Activated CD8-positive, alpha-beta T cell treated with anti-CD3 and anti-CD28 coated beads for 36 hours (primary cell): ENCODE data around the gene EPB41L5. TPM values are rescaled to one million over a fixed set of nuclear protein-coding genes. Genes with fewer than 3 reads are reported as not detected.

Source experiments
- ATAC-seq: fragments of 200-7000 bp; cut with Tn5 transposase; one replicate; pipeline ENCODE4 v1.10.0; 2021; ENCODE audit warnings: mild to moderate bottlenecking, moderate library complexity
- CTCF ChIA-PET: fragments of 350-600 bp; sonication (Branson Sonifier 250); formaldehyde crosslinking; loops from one replicate; lab custom pipeline; 2021; ENCODE audit warnings: antibody characterized with exemption; lab: Charles Lee
- POLR2A ChIA-PET: fragments of 350-600 bp; sonication (Branson Sonifier 250); formaldehyde crosslinking; loops from one replicate; lab custom pipeline; 2021; ENCODE audit warnings: antibody characterized with exemption; lab: Charles Lee
- DNase-seq: peaks from one replicate; pipeline ENCODE4 v3.0.0-alpha.2; 2020
- H3K27ac Mint-ChIP-seq: one replicate; pipeline ENCODE4 v1.8.0; 2021; ENCODE audit warnings: mild to moderate bottlenecking, mixed read lengths
- H3K27me3 Mint-ChIP-seq: one replicate; pipeline ENCODE4 v1.8.0; 2021; ENCODE audit warnings: mixed read lengths
- H3K36me3 Mint-ChIP-seq: one replicate; pipeline ENCODE4 v1.8.0; 2021; ENCODE audit warnings: low read depth, mixed read lengths
- H3K4me1 Mint-ChIP-seq: one replicate; pipeline ENCODE4 v1.8.0; 2021; ENCODE audit warnings: low read depth, mixed read lengths
- H3K4me3 Mint-ChIP-seq: one replicate; pipeline ENCODE4 v1.8.0; 2021; ENCODE audit warnings: mild to moderate bottlenecking, moderate library complexity, mixed read lengths
- H3K9me3 Mint-ChIP-seq: one replicate; pipeline ENCODE4 v1.8.0; 2021; ENCODE audit warnings: mixed read lengths
- intact Hi-C: fragments of 100-400 bp; cut with micrococcal nuclease; formaldehyde crosslinking; loops from one replicate; pipeline ENCODE4 v1.10.0; 2022
- total RNA-seq, 2 experiments: library from RNA; stranded (reverse); gene quantifications; one replicate each; pipeline ENCODE4 v1.2.3, GENCODE V29; 2021
- TF ChIP-seq, protein P1 (sequence below): fragments of 200-600 bp; IDR thresholded peaks from one replicate; pipeline ENCODE4 v1.8.0; 2022; ENCODE audit warnings: antibody characterized with exemption, mild to moderate bottlenecking

EPB41L5 gene
- total RNA-seq, 2 experiments from 2014 or later = 3.9 TPM

DNA sequence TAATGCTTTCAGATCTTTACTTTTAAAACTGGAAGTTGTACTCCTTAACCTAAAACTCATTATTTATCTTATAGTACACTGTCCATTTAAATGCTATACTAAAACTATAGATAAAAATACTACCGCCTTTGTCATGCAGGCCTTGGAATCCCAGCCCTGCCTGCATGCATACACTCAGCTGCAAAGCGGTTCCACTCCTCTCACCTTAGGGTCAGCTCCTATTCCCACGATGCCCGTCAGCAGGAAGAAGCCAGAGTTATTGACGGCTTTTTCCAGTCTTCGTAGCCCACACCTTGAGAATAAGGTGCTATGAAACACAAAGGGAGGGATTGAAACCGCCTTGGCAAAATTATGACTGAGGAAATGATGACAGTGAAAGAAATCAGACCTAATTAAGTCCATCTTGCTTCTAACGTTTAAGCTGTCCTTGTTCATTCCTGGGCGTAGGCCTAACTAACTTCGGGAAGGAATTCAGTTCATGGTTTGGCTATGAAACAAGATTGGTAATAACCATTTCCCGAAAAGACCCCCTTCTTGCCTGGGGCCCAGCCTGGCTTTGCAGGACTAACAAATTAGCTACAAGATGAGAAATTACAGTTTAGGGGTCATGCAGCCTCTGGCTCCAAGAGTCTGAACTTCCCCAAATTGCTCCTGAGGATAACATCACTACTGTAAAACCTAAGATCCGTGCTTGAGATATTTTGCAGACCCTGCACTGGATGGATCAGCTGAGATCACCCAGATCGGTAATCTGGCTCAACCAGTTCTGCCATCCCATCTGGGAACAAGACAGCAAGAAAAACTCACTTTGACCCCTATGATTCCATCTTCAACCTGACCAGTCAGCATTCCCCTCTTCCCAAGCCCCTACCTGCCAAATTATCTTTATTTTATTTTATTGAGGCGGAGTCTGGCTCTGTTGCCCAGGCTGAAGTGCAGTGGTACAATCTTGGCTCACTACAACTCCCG lies 17.1 kb downstream of the EPB41L5 start:
- peaks cover 7% of the 10 kb centered on the region for H3K36me3 Mint-ChIP-seq
- ChIA-PET CTCF (interaction anchor here (1.1 kb wide), 1 partner anchor 79 kb away, joined by 3 read pairs; no protein-coding TSS in a partner anchor), POLR2A (interaction anchor here (0.7 kb wide), 1 partner anchor 144 kb away, joined by 3 read pairs; no protein-coding TSS in a partner anchor)
- DNase-seq (no peak), ATAC-seq (no peak)
- H3K9me3 Mint-ChIP-seq = peaks cover 4% of the 10 kb centered on the region
- intact Hi-C loops = no loop called here
- H3K4me3 Mint-ChIP-seq = no peak overlapping the region
- H3K27me3 Mint-ChIP-seq = no peaks in the 10 kb centered on the region
- TF ChIP-seq, protein P1, sequence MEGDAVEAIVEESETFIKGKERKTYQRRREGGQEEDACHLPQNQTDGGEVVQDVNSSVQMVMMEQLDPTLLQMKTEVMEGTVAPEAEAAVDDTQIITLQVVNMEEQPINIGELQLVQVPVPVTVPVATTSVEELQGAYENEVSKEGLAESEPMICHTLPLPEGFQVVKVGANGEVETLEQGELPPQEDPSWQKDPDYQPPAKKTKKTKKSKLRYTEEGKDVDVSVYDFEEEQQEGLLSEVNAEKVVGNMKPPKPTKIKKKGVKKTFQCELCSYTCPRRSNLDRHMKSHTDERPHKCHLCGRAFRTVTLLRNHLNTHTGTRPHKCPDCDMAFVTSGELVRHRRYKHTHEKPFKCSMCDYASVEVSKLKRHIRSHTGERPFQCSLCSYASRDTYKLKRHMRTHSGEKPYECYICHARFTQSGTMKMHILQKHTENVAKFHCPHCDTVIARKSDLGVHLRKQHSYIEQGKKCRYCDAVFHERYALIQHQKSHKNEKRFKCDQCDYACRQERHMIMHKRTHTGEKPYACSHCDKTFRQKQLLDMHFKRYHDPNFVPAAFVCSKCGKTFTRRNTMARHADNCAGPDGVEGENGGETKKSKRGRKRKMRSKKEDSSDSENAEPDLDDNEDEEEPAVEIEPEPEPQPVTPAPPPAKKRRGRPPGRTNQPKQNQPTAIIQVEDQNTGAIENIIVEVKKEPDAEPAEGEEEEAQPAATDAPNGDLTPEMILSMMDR = no peak
- H3K4me1 Mint-ChIP-seq = peaks cover 6% of the 10 kb centered on the region
- no peak overlapping the region for H3K27ac Mint-ChIP-seq

DNA sequence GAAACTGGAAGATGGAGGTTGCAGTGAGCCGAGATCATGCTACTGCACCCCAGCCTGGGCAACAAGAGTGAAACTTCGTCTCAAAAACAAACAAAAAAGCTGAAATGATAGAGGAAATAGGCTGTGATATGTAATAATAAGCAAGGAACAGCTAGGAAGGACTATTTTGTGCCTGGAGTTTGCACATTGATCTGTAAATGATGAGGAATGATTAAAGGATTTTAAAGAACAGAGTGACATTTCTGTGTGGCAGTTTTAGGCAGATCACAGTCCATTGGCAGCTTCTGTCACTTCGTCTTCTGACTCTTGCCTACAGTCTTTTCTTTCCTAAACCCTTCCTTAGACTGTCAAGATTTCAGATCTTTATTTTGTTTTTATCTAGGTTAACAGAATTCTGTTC lies 19.4 kb downstream of the EPB41L5 start:
- peaks cover 6% of the 10 kb centered on the region for H3K4me1 Mint-ChIP-seq
- no peak overlapping the region for H3K27ac Mint-ChIP-seq
- H3K27me3 Mint-ChIP-seq = no peaks in the 10 kb centered on the region
- CTCF ChIA-PET = interaction anchor here (1.0 kb wide), 1 partner anchor 143 kb away, joined by 3 read pairs; no protein-coding TSS in a partner anchor
- no peak overlapping the region for H3K4me3 Mint-ChIP-seq
- intact Hi-C loops = no loop called here
- H3K9me3 Mint-ChIP-seq = no peaks in the 10 kb centered on the region
- ATAC-seq (no peak), DNase-seq (no peak)
- no peaks in the 10 kb centered on the region for H3K36me3 Mint-ChIP-seq
- TF ChIP-seq, protein P1 = no peak
- POLR2A ChIA-PET = no interaction called here

DNA sequence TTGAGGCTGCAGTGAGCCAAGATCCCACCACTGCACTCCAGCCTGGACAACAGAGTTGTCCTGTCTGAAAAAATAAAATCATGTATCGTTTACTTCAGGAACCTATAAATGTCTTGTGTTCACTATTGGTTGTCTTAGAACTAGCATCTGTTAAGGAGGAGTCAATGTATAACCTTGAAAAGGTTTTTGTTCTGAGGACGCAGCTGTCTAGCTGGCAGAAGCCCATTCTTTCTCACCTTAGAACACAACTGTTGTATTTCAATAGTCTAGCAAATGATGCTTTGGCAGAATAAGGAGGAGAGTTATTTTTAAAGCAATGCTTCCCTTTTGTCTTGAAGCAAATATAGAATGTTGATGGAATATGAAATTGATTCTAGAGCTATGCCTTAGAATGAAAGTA lies 21.1 kb downstream of the EPB41L5 start:
- TF ChIP-seq, protein P1 = no peak
- H3K4me3 Mint-ChIP-seq = no peak overlapping the region
- H3K27me3 Mint-ChIP-seq = no peaks in the 10 kb centered on the region
- POLR2A ChIA-PET = no interaction called here
- no peak for ATAC-seq
- H3K27ac Mint-ChIP-seq = no peak overlapping the region
- H3K9me3 Mint-ChIP-seq = no peaks in the 10 kb centered on the region
- peaks cover 11% of the 10 kb centered on the region for H3K4me1 Mint-ChIP-seq
- no peaks in the 10 kb centered on the region for H3K36me3 Mint-ChIP-seq
- intact Hi-C loops = no loop called here
- no peak for DNase-seq
- CTCF ChIA-PET = no interaction called here

DNA sequence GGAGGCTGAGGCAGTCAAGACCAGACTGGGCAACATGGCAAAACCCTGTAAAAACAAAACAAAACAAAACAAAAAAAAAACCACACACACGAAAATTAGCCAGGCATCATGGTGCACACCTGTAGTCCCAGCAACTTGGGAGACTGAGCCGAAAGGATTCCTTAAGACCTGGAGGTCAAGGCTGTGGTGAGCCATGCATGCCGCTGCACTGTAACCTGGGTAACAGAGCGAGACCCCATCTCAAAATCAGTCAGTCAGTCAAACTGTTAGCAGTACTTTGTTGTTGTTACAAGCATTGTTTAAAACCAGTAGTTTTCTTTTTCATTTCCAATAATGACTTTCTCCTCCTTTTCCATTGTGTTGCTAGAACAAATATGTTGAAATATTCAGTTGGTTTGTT lies 21.7 kb downstream of the EPB41L5 start:
- ChIA-PET POLR2A (no interaction called here), CTCF (no interaction called here)
- no peak overlapping the region for H3K4me3 Mint-ChIP-seq
- H3K4me1 Mint-ChIP-seq = peaks cover 11% of the 10 kb centered on the region
- intact Hi-C loops = no loop called here
- H3K36me3 Mint-ChIP-seq = no peaks in the 10 kb centered on the region
- H3K27ac Mint-ChIP-seq = no peak overlapping the region
- no peaks in the 10 kb centered on the region for H3K9me3 Mint-ChIP-seq
- H3K27me3 Mint-ChIP-seq = no peaks in the 10 kb centered on the region
- no peak for DNase-seq
- no peak for ATAC-seq
- TF ChIP-seq, protein P1 = no peak

DNA sequence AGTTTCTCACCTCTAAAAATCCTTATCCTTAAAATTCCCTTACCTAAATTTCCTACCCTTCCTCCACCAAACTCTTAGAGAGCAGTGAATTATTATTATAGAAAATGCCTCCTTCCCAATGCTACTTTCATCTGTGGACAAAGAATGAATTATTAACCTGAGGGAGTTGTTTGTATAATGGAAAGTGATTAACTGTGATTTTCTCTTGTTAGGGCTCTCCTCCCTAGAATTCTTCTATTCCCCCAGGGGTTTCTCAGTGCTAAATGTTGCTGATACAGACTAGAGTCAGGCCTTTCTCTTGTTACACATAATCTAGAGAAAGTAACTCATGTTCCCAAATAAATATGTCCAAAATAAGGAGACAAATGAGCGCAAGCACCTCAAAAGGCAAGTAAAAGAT lies 23.3 kb downstream of the EPB41L5 start:
- DNase-seq = no peak
- ATAC-seq = no peak
- POLR2A ChIA-PET = no interaction called here
- Mint-ChIP-seq H3K4me3 (no peak overlapping the region), H3K4me1 (peaks cover 9% of the 10 kb centered on the region), H3K27ac (no peak overlapping the region), H3K9me3 (no peaks in the 10 kb centered on the region), H3K27me3 (no peaks in the 10 kb centered on the region), H3K36me3 (no peaks in the 10 kb centered on the region)
- CTCF ChIA-PET = no interaction called here
- TF ChIP-seq, protein P1 = no peak
- intact Hi-C loops = no loop called here
